ENCODE results near the gene BPGM.

- TF ChIP-seq, protein P1, sequence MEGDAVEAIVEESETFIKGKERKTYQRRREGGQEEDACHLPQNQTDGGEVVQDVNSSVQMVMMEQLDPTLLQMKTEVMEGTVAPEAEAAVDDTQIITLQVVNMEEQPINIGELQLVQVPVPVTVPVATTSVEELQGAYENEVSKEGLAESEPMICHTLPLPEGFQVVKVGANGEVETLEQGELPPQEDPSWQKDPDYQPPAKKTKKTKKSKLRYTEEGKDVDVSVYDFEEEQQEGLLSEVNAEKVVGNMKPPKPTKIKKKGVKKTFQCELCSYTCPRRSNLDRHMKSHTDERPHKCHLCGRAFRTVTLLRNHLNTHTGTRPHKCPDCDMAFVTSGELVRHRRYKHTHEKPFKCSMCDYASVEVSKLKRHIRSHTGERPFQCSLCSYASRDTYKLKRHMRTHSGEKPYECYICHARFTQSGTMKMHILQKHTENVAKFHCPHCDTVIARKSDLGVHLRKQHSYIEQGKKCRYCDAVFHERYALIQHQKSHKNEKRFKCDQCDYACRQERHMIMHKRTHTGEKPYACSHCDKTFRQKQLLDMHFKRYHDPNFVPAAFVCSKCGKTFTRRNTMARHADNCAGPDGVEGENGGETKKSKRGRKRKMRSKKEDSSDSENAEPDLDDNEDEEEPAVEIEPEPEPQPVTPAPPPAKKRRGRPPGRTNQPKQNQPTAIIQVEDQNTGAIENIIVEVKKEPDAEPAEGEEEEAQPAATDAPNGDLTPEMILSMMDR (IDR thresholded peaks at IDR 0.05), result no peak
- no peak for TF ChIP-seq POLR2AphosphoS5 (IDR thresholded peaks at IDR 0.05; ENCODE audit: insufficient read depth in 1 of 2, low read depth in 1 of 2)
- TF ChIP-seq POLR2A (IDR thresholded peaks at IDR 0.05), result no peak
Measured at GRCh38 chr7:134721171-134721570, 74.5 kb downstream of the BPGM start.
